ENCODE data around the gene TRMT61A.
A peak's percentile ranks its signal among the peaks of the same experiment; 100 is the strongest.
"Not testable (repeated sequence)": the region's sequence is repeated elsewhere in the genome, so short reads cannot be mapped to it uniquely, and the experiment has no call there.

The TRMT61A gene

GRCh38 chr14:103524002-103524935 is 4.7 kb upstream of the TRMT61A start:
- Histone ChIP-seq H3K27ac (no peak overlapping the region), H3K4me3 (no peak overlapping the region)
- DNase-seq (ENCODE audit: low spot score): peak; percentile 68
- TF ChIP-seq CTCF (IDR thresholded peaks at IDR 0.05): no peak

GRCh38 chr14:103525430-103526246 is 3.4 kb upstream of the TRMT61A start:
- not testable (repeated sequence) for H3K4me3 ChIP-seq; H3K27ac ChIP-seq; DNase-seq (ENCODE audit: low spot score)

- no peak for TF ChIP-seq CTCF (IDR thresholded peaks at IDR 0.05)
- no peak for DNase-seq (ENCODE audit: low spot score)
- H3K27ac ChIP-seq: peak overlapping the region in 1 of 2 donors; percentile 94
These were observed 2.6 kb upstream of the TRMT61A start for GRCh38 chr14:103526247-103526913.

GRCh38 chr14:103526914-103527248 is 2.1 kb upstream of the TRMT61A start:
- H3K4me3 ChIP-seq: no peak overlapping the region
- no peak for DNase-seq (ENCODE audit: low spot score)
- no peak for TF ChIP-seq CTCF (IDR thresholded peaks at IDR 0.05)
- peak overlapping the region in 1 of 2 donors; percentile 94 for H3K27ac ChIP-seq

More at GRCh38 chr14:103526247-103526913, 2.6 kb upstream of the TRMT61A start:
- H3K4me3 ChIP-seq: no peak overlapping the region

- no peak for TF ChIP-seq CTCF (IDR thresholded peaks at IDR 0.05)
- Histone ChIP-seq H3K4me3 (peak overlapping the region; percentile 95), H3K27ac (peak overlapping the region; percentile 91 to 94)
- no peak for DNase-seq (ENCODE audit: low spot score)
These were observed 1.4 kb upstream of the TRMT61A start for GRCh38 chr14:103527408-103528145.

GRCh38 chr14:103528146-103528586 is 830 bp upstream of the TRMT61A start:
- H3K27ac ChIP-seq: peak overlapping the region; percentile 91 to 94
- TF ChIP-seq CTCF (IDR thresholded peaks at IDR 0.05): no peak
- no peak for DNase-seq (ENCODE audit: low spot score)
- peak overlapping the region; percentile 95 for H3K4me3 ChIP-seq

All from coronary artery (tissue), 2 donors.